BLaER1 treated with 17β-estradiol and CSF1 and Interleukin-3, amounts not matched to agents 10 nM and 100 nM (cell line): ENCODE measurements around the gene ATF3.

Experiments used
- H3K27ac ChIP-seq, 11 experiments: shearing (Covaris generic); formaldehyde crosslinking; 2 replicates each; pipeline ENCODE4 v1.8.1; 2022
- H3K27me3 ChIP-seq, 11 experiments: shearing (Covaris generic); formaldehyde crosslinking; 2 replicates each; pipeline ENCODE4 v1.8.1; 2022
- H3K36me3 ChIP-seq, 11 experiments: shearing (Covaris generic); formaldehyde crosslinking; 2 replicates each; pipeline ENCODE4 v1.8.1; 2022
- H3K4me1 ChIP-seq, 10 experiments: shearing (Covaris generic); formaldehyde crosslinking; 2 replicates each; pipeline ENCODE4 v1.8.1; 2022
- H3K4me2 ChIP-seq, 11 experiments: shearing (Covaris generic); formaldehyde crosslinking; 2 replicates each; pipeline ENCODE4 v1.8.1; 2022
- H3K4me3 ChIP-seq, 10 experiments: shearing (Covaris generic); formaldehyde crosslinking; 2 replicates each; pipeline ENCODE4 v1.8.1; 2022
- H3K9ac ChIP-seq, 11 experiments: shearing (Covaris generic); formaldehyde crosslinking; 2 replicates each; pipeline ENCODE4 v1.8.1; 2022
- H3K9me3 ChIP-seq, 11 experiments: shearing (Covaris generic); formaldehyde crosslinking; replicated peaks in 1 of 11; 2 replicates each; pipeline ENCODE4 v1.8.1; 2022
- H4K20me1 ChIP-seq, 11 experiments: shearing (Covaris generic); formaldehyde crosslinking; 2 replicates each; pipeline ENCODE4 v1.8.1; 2022
- Cebpa-rat ChIP-seq, 11 experiments: shearing (Covaris generic); IDR thresholded peaks; 2 replicates each; pipeline ENCODE4 v1.8.1; 2022

Gene ATF3

GRCh38 chr1:212644866-212645545, 36.4 kb downstream of the ATF3 start:
- H3K36me3 ChIP-seq, result no peaks in the 10 kb centered on the region
- no peaks in the 10 kb centered on the region for H4K20me1 ChIP-seq
- peak overlapping the region in 10 of 11 experiments; percentile 44 to 67 (median 58); a peak in 18 of 22 replicates for H3K4me2 ChIP-seq
- H3K27ac ChIP-seq, result no peak overlapping the region; a peak in 1 of 22 replicates
- H3K4me3 ChIP-seq, result no peak overlapping the region
- H3K9ac ChIP-seq, result no peak overlapping the region
- no peaks in the 10 kb centered on the region for H3K27me3 ChIP-seq
- H3K9me3 ChIP-seq, result peaks cover 0 to 19% (median 11%) of the 10 kb centered on the region in 11 experiments; a peak in 16 of 22 replicates
- peaks cover 11 to 21% (median 16%) of the 10 kb centered on the region in 10 experiments; a peak in 19 of 20 replicates for H3K4me1 ChIP-seq
- TF ChIP-seq Cebpa-rat (IDR thresholded peaks at IDR 0.05), result no peak

- TF ChIP-seq Cebpa-rat (IDR thresholded peaks at IDR 0.05), result no peak
- peak overlapping the region in 2 of 11 experiments; percentile 8 to 27; a peak in 2 of 22 replicates for H3K27ac ChIP-seq
- peaks cover 0 to 10% (median 3%) of the 10 kb centered on the region in 11 experiments; a peak in 9 of 22 replicates for H3K9me3 ChIP-seq
- no peaks in the 10 kb centered on the region for H4K20me1 ChIP-seq
- H3K27me3 ChIP-seq, result no peaks in the 10 kb centered on the region
- no peaks in the 10 kb centered on the region for H3K36me3 ChIP-seq
- H3K4me2 ChIP-seq, result no peak overlapping the region
- H3K9ac ChIP-seq, result no peak overlapping the region
- H3K4me3 ChIP-seq, result no peak overlapping the region
- H3K4me1 ChIP-seq, result peaks cover 9 to 21% (median 14%) of the 10 kb centered on the region in 10 experiments; a peak in 19 of 20 replicates
Observed at GRCh38 chr1:212645546-212646543, 37.3 kb downstream of the ATF3 start.

- Histone ChIP-seq H3K36me3 (no peaks in the 10 kb centered on the region), H3K27ac (no peak overlapping the region), H3K4me3 (no peak overlapping the region), H3K27me3 (no peaks in the 10 kb centered on the region), H3K4me1 (peaks cover 9 to 21% (median 14%) of the 10 kb centered on the region in 10 experiments; a peak in 19 of 20 replicates), H3K9me3 (0 out of 22 replicates have a peak, but pooled peaks cover 0 to 6% (median 0%) of the 10 kb centered on the region in 11 experiments), H4K20me1 (no peaks in the 10 kb centered on the region), H3K4me2 (no peak overlapping the region), H3K9ac (no peak overlapping the region)
- TF ChIP-seq Cebpa-rat (IDR thresholded peaks at IDR 0.05), result no peak
Observed at GRCh38 chr1:212646588-212646987, 38.0 kb downstream of the ATF3 start.

- Histone ChIP-seq H3K4me2 (no peak overlapping the region), H4K20me1 (no peaks in the 10 kb centered on the region), H3K27ac (no peak overlapping the region), H3K9me3 (peaks cover 0 to 6% (median 0%) of the 10 kb centered on the region in 11 experiments; a peak in 1 of 22 replicates), H3K27me3 (no peaks in the 10 kb centered on the region), H3K36me3 (no peaks in the 10 kb centered on the region), H3K9ac (no peak overlapping the region), H3K4me3 (no peak overlapping the region), H3K4me1 (peaks cover 9 to 21% (median 14%) of the 10 kb centered on the region in 10 experiments; a peak in 19 of 20 replicates)
- no peak for TF ChIP-seq Cebpa-rat (IDR thresholded peaks at IDR 0.05)
Observed at GRCh38 chr1:212647004-212647403, 38.4 kb downstream of the ATF3 start.

- H3K27ac ChIP-seq, result no peak overlapping the region
- no peaks in the 10 kb centered on the region for H3K27me3 ChIP-seq
- no peak overlapping the region for H3K4me2 ChIP-seq
- H3K9ac ChIP-seq, result no peak overlapping the region
- H3K36me3 ChIP-seq, result no peaks in the 10 kb centered on the region
- H3K9me3 ChIP-seq, result no peaks in the 10 kb centered on the region; a peak in 1 of 22 replicates
- H4K20me1 ChIP-seq, result no peaks in the 10 kb centered on the region
- no peak overlapping the region for H3K4me3 ChIP-seq
- peaks cover 17 to 25% (median 20%) of the 10 kb centered on the region in 10 experiments for H3K4me1 ChIP-seq
- no peak for TF ChIP-seq Cebpa-rat (IDR thresholded peaks at IDR 0.05)
Observed at GRCh38 chr1:212648431-212648830, 39.9 kb downstream of the ATF3 start.

- no peak overlapping the region for H3K4me2 ChIP-seq
- H3K4me1 ChIP-seq, result peaks cover 14 to 22% (median 18%) of the 10 kb centered on the region in 10 experiments
- no peaks in the 10 kb centered on the region; a peak in 1 of 22 replicates for H3K9me3 ChIP-seq
- no peak for TF ChIP-seq Cebpa-rat (IDR thresholded peaks at IDR 0.05)
- no peak overlapping the region for H3K9ac ChIP-seq
- H3K27me3 ChIP-seq, result no peaks in the 10 kb centered on the region
- H3K4me3 ChIP-seq, result no peak overlapping the region
- no peaks in the 10 kb centered on the region for H4K20me1 ChIP-seq
- no peaks in the 10 kb centered on the region for H3K36me3 ChIP-seq
- H3K27ac ChIP-seq, result no peak overlapping the region
Observed at GRCh38 chr1:212649020-212649419, 40.5 kb downstream of the ATF3 start.

GRCh38 chr1:212650228-212650627, 41.7 kb downstream of the ATF3 start:
- H3K4me1 ChIP-seq, result peaks cover 4 to 13% (median 8%) of the 10 kb centered on the region in 10 experiments; a peak in 19 of 20 replicates
- no peaks in the 10 kb centered on the region for H4K20me1 ChIP-seq
- TF ChIP-seq Cebpa-rat (IDR thresholded peaks at IDR 0.05), result no peak
- no peak overlapping the region for H3K27ac ChIP-seq
- H3K4me3 ChIP-seq, result no peak overlapping the region
- no peaks in the 10 kb centered on the region; a peak in 1 of 22 replicates for H3K9me3 ChIP-seq
- H3K36me3 ChIP-seq, result no peaks in the 10 kb centered on the region
- H3K4me2 ChIP-seq, result peak overlapping the region in 4 of 11 experiments; percentile 16 to 33 (median 19); a peak in 3 of 22 replicates
- no peaks in the 10 kb centered on the region for H3K27me3 ChIP-seq
- no peak overlapping the region for H3K9ac ChIP-seq

GRCh38 chr1:212651521-212651920, 43.0 kb downstream of the ATF3 start:
- no peaks in the 10 kb centered on the region; a peak in 1 of 22 replicates for H3K9me3 ChIP-seq
- no peak overlapping the region for H3K27ac ChIP-seq
- H3K27me3 ChIP-seq, result no peaks in the 10 kb centered on the region
- no peak overlapping the region for H3K4me3 ChIP-seq
- H4K20me1 ChIP-seq, result no peaks in the 10 kb centered on the region
- H3K4me1 ChIP-seq, result peaks cover 9 to 22% (median 17%) of the 10 kb centered on the region in 10 experiments
- no peak overlapping the region for H3K4me2 ChIP-seq
- H3K9ac ChIP-seq, result no peak overlapping the region
- TF ChIP-seq Cebpa-rat (IDR thresholded peaks at IDR 0.05), result no peak
- no peaks in the 10 kb centered on the region for H3K36me3 ChIP-seq

GRCh38 chr1:212651977-212652376, 43.4 kb downstream of the ATF3 start:
- no peak overlapping the region for H3K9ac ChIP-seq
- no peak overlapping the region for H3K4me3 ChIP-seq
- H4K20me1 ChIP-seq, result no peaks in the 10 kb centered on the region
- H3K9me3 ChIP-seq, result peaks cover 0 to under 1% (median 0%) of the 10 kb centered on the region in 11 experiments; a peak in 2 of 22 replicates
- H3K27me3 ChIP-seq, result no peaks in the 10 kb centered on the region
- peaks cover 14 to 27% (median 22%) of the 10 kb centered on the region in 10 experiments for H3K4me1 ChIP-seq
- no peak overlapping the region for H3K27ac ChIP-seq
- H3K4me2 ChIP-seq, result no peak overlapping the region
- H3K36me3 ChIP-seq, result peaks cover 0 to 1% (median 0%) of the 10 kb centered on the region in 11 experiments; a peak in 1 of 22 replicates
- TF ChIP-seq Cebpa-rat (IDR thresholded peaks at IDR 0.05), result no peak
